ENCODE data around the gene NKAPD1.
"Not testable (repeated sequence)": the region's sequence is repeated elsewhere in the genome, so short reads cannot be mapped to it uniquely, and the experiment has no call there.

Gene NKAPD1

GRCh38 chr11:112073941-112074811 lies at the start of gene NKAPD1, which contains the start of gene PIH1D2:
TSS of gene NKAPD1 (plus strand) at chr11:112074299. CDS start at chr11:112075575, 1,276 bp downstream.
TSS of gene PIH1D2 (minus strand) at chr11:112074017. CDS start at chr11:112073174, 843 bp downstream.
- DNase-seq (ENCODE audit: low read depth): peak; percentile 72

- peak; percentile 72 for DNase-seq (ENCODE audit: low read depth)
Measured at GRCh38 chr11:112024773-112025678, 49.1 kb upstream of the NKAPD1 start, which contains the start of gene DLAT. TSS of gene DLAT (plus strand) at chr11:112025408. CDS start at chr11:112025473, 65 bp downstream.

GRCh38 chr11:112025707-112026106 lies 48.4 kb upstream of the NKAPD1 start:
- DNase-seq (ENCODE audit: low read depth): no peak

GRCh38 chr11:112026784-112027410 lies 47.2 kb upstream of the NKAPD1 start:
- not testable (repeated sequence) for DNase-seq (ENCODE audit: low read depth)

- no peak for DNase-seq (ENCODE audit: low read depth)
Measured at GRCh38 chr11:112029460-112029859, 44.6 kb upstream of the NKAPD1 start.

GRCh38 chr11:112033902-112034301 lies 40.2 kb upstream of the NKAPD1 start:
- DNase-seq (ENCODE audit: low read depth): no peak

- no peak for DNase-seq (ENCODE audit: low read depth)
Measured at GRCh38 chr11:112037527-112037926, 36.6 kb upstream of the NKAPD1 start.

GRCh38 chr11:112042161-112042960 lies 31.7 kb upstream of the NKAPD1 start:
- no peak for DNase-seq (ENCODE audit: low read depth)

- DNase-seq (ENCODE audit: low read depth): no peak
Measured at GRCh38 chr11:112042961-112043304, 31.2 kb upstream of the NKAPD1 start.

GRCh38 chr11:112044961-112045360 lies 29.1 kb upstream of the NKAPD1 start:
- no peak for DNase-seq (ENCODE audit: low read depth)

- not testable (repeated sequence) for DNase-seq (ENCODE audit: low read depth)
Measured at GRCh38 chr11:112046647-112047046, 27.5 kb upstream of the NKAPD1 start.

- DNase-seq (ENCODE audit: low read depth): not testable (repeated sequence)
Measured at GRCh38 chr11:112048256-112048655, 25.8 kb upstream of the NKAPD1 start.

GRCh38 chr11:112049777-112050176 lies 24.3 kb upstream of the NKAPD1 start:
- no peak for DNase-seq (ENCODE audit: low read depth)

- no peak for DNase-seq (ENCODE audit: low read depth)
Measured at GRCh38 chr11:112050721-112051120, 23.4 kb upstream of the NKAPD1 start.

- DNase-seq (ENCODE audit: low read depth): no peak
Measured at GRCh38 chr11:112051768-112052167, 22.3 kb upstream of the NKAPD1 start.

- DNase-seq (ENCODE audit: low read depth): no peak
Measured at GRCh38 chr11:112057170-112057569, 16.9 kb upstream of the NKAPD1 start.

- DNase-seq (ENCODE audit: low read depth): no peak
Measured at GRCh38 chr11:112058103-112058502, 16.0 kb upstream of the NKAPD1 start.

- DNase-seq (ENCODE audit: low read depth): no peak
Measured at GRCh38 chr11:112062923-112063322, 11.2 kb upstream of the NKAPD1 start.

GRCh38 chr11:112082729-112083128 lies 8.6 kb downstream of the NKAPD1 start:
- DNase-seq (ENCODE audit: low read depth): no peak

- peak; percentile 24 for DNase-seq (ENCODE audit: low read depth)
Measured at GRCh38 chr11:112085822-112086421, 11.8 kb downstream of the NKAPD1 start.

Data from stimulated activated CD4-positive, alpha-beta T cell treated with anti-CD3 and anti-CD28 coated beads, Interleukin-2, amount 100 ng/mL, for 4 hours (primary cell).